IMR-90 (cell line): ENCODE data around the gene KIAA0232. TPM values are rescaled to one million over a fixed set of nuclear protein-coding genes. Genes with fewer than 3 reads are reported as not detected.

Experiments used
- ATAC-seq: fragments of 200-7000 bp; cut with Tn5 transposase; 2 replicates; pipeline ENCODE4 v1.9.1; 2020; ENCODE audit warnings: low read depth, mild to moderate bottlenecking, moderate library complexity
- BruUV-seq: library from RNA; stranded (reverse); fragments of 400-500 nt; replicated peaks from 2 replicates; lab custom pipeline; 2021; lab: Mats Ljungman, UMichigan
- CTCF ChIA-PET: fragments of 300-600 bp; formaldehyde crosslinking; extraction: SDS; loops from one replicate; lab custom pipeline; 2021; ENCODE audit warnings: antibody characterized with exemption; lab: Yijun Ruan, JAX
- POLR2A ChIA-PET: fragments of 300-600 bp; sonication (Branson Sonifier 250); formaldehyde crosslinking; loops from one replicate; lab custom pipeline; 2022; ENCODE audit warnings: antibody characterized with exemption; ENCODE audit not compliant: unreplicated experiment; lab: Charles Lee
- DNase-seq: peaks from one replicate; pipeline ENCODE4 v3.0.0; 2013
- H2AFZ ChIP-seq: replicated peaks from 2 replicates; pipeline ENCODE3; 2013; ENCODE audit warnings: low read length, mild to moderate bottlenecking; ENCODE audit not compliant: poor library complexity
- H2AK5ac ChIP-seq: 2 replicates; pipeline ENCODE4 v1.6.1; 2013; ENCODE audit warnings: low read depth, low read length, inconsistent platforms
- H2AK9ac ChIP-seq: replicated peaks from 2 replicates; pipeline ENCODE3; 2013; ENCODE audit warnings: mild to moderate bottlenecking, low read depth, low read length, moderate library complexity; ENCODE audit not compliant: poor library complexity
- H2BK120ac ChIP-seq: 2 replicates; pipeline ENCODE4 v1.6.1; 2013; ENCODE audit warnings: low read depth, low read length, inconsistent platforms
- H2BK15ac ChIP-seq: 3 replicates; pipeline ENCODE4 v1.6.1; 2013; ENCODE audit warnings: low read depth, low read length, inconsistent platforms
- H2BK20ac ChIP-seq: 2 replicates; pipeline ENCODE4 v1.6.1; 2013; ENCODE audit warnings: low read depth, mild to moderate bottlenecking, inconsistent platforms, low read length, moderate library complexity
- H2BK5ac ChIP-seq: 2 replicates; pipeline ENCODE4 v1.6.1; 2013; ENCODE audit warnings: mild to moderate bottlenecking, low read depth, low read length, inconsistent platforms; ENCODE audit not compliant: poor library complexity, severe bottlenecking
- H3K14ac ChIP-seq: replicated peaks from 2 replicates; pipeline ENCODE4 v1.6.1; 2013; ENCODE audit warnings: low read depth, low read length, inconsistent platforms
- H3K18ac ChIP-seq: 2 replicates; pipeline ENCODE4 v1.6.1; 2013; ENCODE audit warnings: low read depth, low read length, control low read depth
- H3K23ac ChIP-seq: 2 replicates; pipeline ENCODE4 v1.6.1; 2013; ENCODE audit warnings: low read depth, low read length, inconsistent platforms
- H3K27ac ChIP-seq: 2 replicates; pipeline ENCODE4 v1.5.1; 2013; ENCODE audit warnings: mild to moderate bottlenecking, control low read depth, low read length; ENCODE audit not compliant: insufficient read depth
- H3K27me3 ChIP-seq: 2 replicates; pipeline ENCODE4 v1.6.1; 2013; ENCODE audit warnings: low read length; ENCODE audit not compliant: control insufficient read depth, insufficient read depth
- H3K36me3 ChIP-seq: 2 replicates; pipeline ENCODE4 v1.6.1; 2013; ENCODE audit warnings: low read length, mixed read lengths; ENCODE audit not compliant: control insufficient read depth, insufficient read depth
- H3K4ac ChIP-seq: 2 replicates; pipeline ENCODE4 v1.6.1; 2013; ENCODE audit warnings: low read depth, low read length, inconsistent platforms
- H3K4me1 ChIP-seq: 2 replicates; pipeline ENCODE4 v1.6.1; 2013; ENCODE audit warnings: low read length, mixed read lengths; ENCODE audit not compliant: control insufficient read depth, insufficient read depth
- H3K4me2 ChIP-seq: 2 replicates; pipeline ENCODE4 v1.6.1; 2013; ENCODE audit warnings: low read depth, mild to moderate bottlenecking, control low read depth, low read length, moderate library complexity
- H3K4me3 ChIP-seq: 2 replicates; pipeline ENCODE4 v1.5.1; 2013; ENCODE audit warnings: low read depth, mild to moderate bottlenecking, control low read depth, low read length, moderate library complexity; ENCODE audit not compliant: insufficient read depth
- H3K56ac ChIP-seq: 2 replicates; pipeline ENCODE4 v1.6.1; 2013; ENCODE audit warnings: low read length, inconsistent platforms; ENCODE audit not compliant: insufficient read depth; ENCODE audit errors: extremely low read depth
- H3K79me1 ChIP-seq, 2 experiments: 2 replicates each; pipeline ENCODE4 v1.6.1; 2013; ENCODE audit warnings: low read length in 2 of 2, inconsistent platforms in 1 of 2, low read depth in 1 of 2
- H3K9ac ChIP-seq: 2 replicates; pipeline ENCODE4 v1.6.1; 2013; ENCODE audit warnings: low read depth, low read length, control low read depth
- H3K9me1 ChIP-seq: 2 replicates; pipeline ENCODE4 v1.6.1; 2013; ENCODE audit warnings: low read length, inconsistent platforms; ENCODE audit not compliant: insufficient read depth
- H3K9me3 ChIP-seq: 2 replicates; pipeline ENCODE4 v1.6.1; 2013; ENCODE audit warnings: low read length; ENCODE audit not compliant: control insufficient read depth, insufficient read depth
- H4K20me1 ChIP-seq: 2 replicates; pipeline ENCODE4 v1.6.1; 2013; ENCODE audit warnings: low read length, inconsistent platforms; ENCODE audit not compliant: insufficient read depth
- H4K5ac ChIP-seq: 2 replicates; pipeline ENCODE4 v1.6.1; 2013; ENCODE audit warnings: mild to moderate bottlenecking, low read depth, low read length, control low read depth
- H4K8ac ChIP-seq, 2 experiments: 2 replicates each; pipeline ENCODE4 v1.6.1; 2013; ENCODE audit warnings: low read depth in 2 of 2, low read length in 2 of 2, control low read depth in 1 of 2, inconsistent platforms in 1 of 2
- H4K91ac ChIP-seq: 2 replicates; pipeline ENCODE4 v1.6.1; 2013; ENCODE audit warnings: low read depth, low read length, inconsistent platforms; ENCODE audit not compliant: insufficient read depth
- BHLHE40 ChIP-seq: fragments of 150-350 bp; IDR thresholded peaks from 2 replicates; pipeline ENCODE4 v1.6.1; 2016; ENCODE audit warnings: mild to moderate bottlenecking, low read depth, low read length
- MAZ ChIP-seq: IDR thresholded peaks from 2 replicates; pipeline ENCODE4 v1.6.1; 2012; ENCODE audit warnings: low read depth, mild to moderate bottlenecking, low read length, improper control_type of control experiment, moderate library complexity, borderline replicate concordance
- POLR2A ChIP-seq: IDR thresholded peaks from 2 replicates; pipeline ENCODE4 v1.6.1; 2012; ENCODE audit warnings: mild to moderate bottlenecking, low read depth, low read length
- RAD21 ChIP-seq: IDR thresholded peaks from 2 replicates; pipeline ENCODE4 v1.6.1; 2012; ENCODE audit warnings: low read length, improper control_type of control experiment
- RFX5 ChIP-seq: IDR thresholded peaks from 2 replicates; pipeline ENCODE4 v1.8.0; 2012; ENCODE audit warnings: low read depth, mild to moderate bottlenecking, low read length, moderate library complexity
- SMC3 ChIP-seq: fragments of 150-350 bp; IDR thresholded peaks from 2 replicates; pipeline ENCODE4 v1.6.1; 2016; ENCODE audit warnings: low read depth, mild to moderate bottlenecking, antibody characterized with exemption, low read length, moderate library complexity
- USF2 ChIP-seq: fragments of 150-350 bp; IDR thresholded peaks from 2 replicates; pipeline ENCODE4 v1.6.1; 2017; ENCODE audit warnings: mild to moderate bottlenecking, antibody characterized with exemption, low read length, low read depth
- WGBS, 2 experiments: methylation state at CpG; one replicate each; pipeline versions ENCODE4 v1.1.5 to v1.1.7; 2013; ENCODE audit warnings: missing lambda C conversion rate in 2 of 2; ENCODE audit not compliant: insufficient read length in 1 of 2; ENCODE audit errors: extremely low coverage in 2 of 2; 5-methylcytosine and 5-hydroxymethylcytosine counted together
- dilution Hi-C: fragments of 300-500 bp; cut with HindIII; formaldehyde crosslinking; loops from one replicate; pipeline ENCODE4 v1.14.3; 2018; ENCODE audit warnings: low sequenced_read_pairs; ENCODE audit not compliant: unreplicated experiment
- in situ Hi-C: fragments of 300-500 bp; cut with MboI; formaldehyde crosslinking; loops from 3 replicates; pipeline ENCODE4 v1.14.3; 2019; ENCODE audit warnings: low sequenced_read_pairs, inconsistent platforms, mixed read lengths
- intact Hi-C: fragments of 100-400 bp; cut with micrococcal nuclease; formaldehyde crosslinking; loops from 2 replicates; pipeline ENCODE4 v1.10.0; 2022
- polyA plus RNA-seq, 3 experiments: library from polyadenylated mRNA; depleted of rRNA; stranded (reverse); fragments of >200 nt; gene quantifications; 2 replicates each; pipeline ENCODE4 v1.2.3, GENCODE V29; 2012; ENCODE audit warnings: low replicate concordance in 1 of 3
- total RNA-seq: library from RNA; depleted of rRNA; stranded (reverse); fragments of >200 nt; gene quantifications from 2 replicates; pipeline ENCODE4 v1.2.3, GENCODE V29; 2012

Gene KIAA0232
- total and polyA plus RNA-seq, 2 of the 4 experiments (the other 2 are of a cell fraction) = 6.8 to 19.5 TPM

DNA sequence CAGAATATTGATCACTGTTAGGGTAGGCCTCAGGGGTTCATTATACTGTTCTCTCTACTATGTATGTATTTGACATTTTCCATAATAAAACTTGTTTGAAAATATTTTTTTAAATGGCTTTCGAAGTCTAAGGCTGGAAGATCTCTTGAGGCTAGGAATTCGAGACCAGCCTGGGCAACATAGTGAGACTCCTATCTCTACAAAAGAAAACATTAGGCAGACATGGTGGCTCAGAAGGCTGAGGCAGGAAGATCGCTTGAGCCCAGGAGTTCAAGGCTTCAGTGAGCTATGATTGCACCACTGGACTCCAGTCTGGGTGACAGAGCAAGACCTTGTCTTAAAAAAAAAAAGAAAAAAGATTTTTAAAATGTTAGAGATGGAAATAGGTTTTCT is 111.6 kb downstream of the KIAA0232 start:
- ChIA-PET CTCF (interaction anchor here (0.6 kb wide), 1 partner anchor 92 kb away, joined by 5 read pairs; no protein-coding TSS in a partner anchor), POLR2A (no interaction called here)
- peak overlapping the region; percentile 39; the same call in 1 of the 2 replicates for H2BK20ac ChIP-seq
- H3K4me3 ChIP-seq = no peak overlapping the region
- H2BK120ac ChIP-seq = peak overlapping the region; percentile 49; the same call in 1 of the 2 replicates
- H3K9ac ChIP-seq = no peak overlapping the region
- no peak overlapping the region for H3K23ac ChIP-seq
- no peak overlapping the region for H2AK5ac ChIP-seq
- peak overlapping the region; percentile 95 for H2BK5ac ChIP-seq
- BruUV-seq = no TSS peak
- DNase-seq = no peak
- no peak overlapping the region; a peak in 2 of 4 replicates for H4K8ac ChIP-seq
- H2BK15ac ChIP-seq = no peak overlapping the region; the same call in 2 of the 3 replicates
- no peaks in the 10 kb centered on the region for H3K79me1 ChIP-seq
- whole genome bisulfite sequencing, 2 experiments = no CpG with 5 or more reads among the region's 3 CpGs
- H3K14ac ChIP-seq = no peak overlapping the region
- H3K36me3 ChIP-seq = no peaks in the 10 kb centered on the region
- H3K27ac ChIP-seq = peak overlapping the region; percentile 70; the same call in 1 of the 2 replicates
- no peak overlapping the region for H3K56ac ChIP-seq
- H3K9me1 ChIP-seq = peaks cover 5% of the 10 kb centered on the region; the same call in 1 of the 2 replicates
- TF ChIP-seq USF2 (no peak), BHLHE40 (no peak), RFX5 (no peak), MAZ (no peak), RAD21 (no peak), SMC3 (no peak), POLR2A (no peak)
- no peak for ATAC-seq
- no peak overlapping the region; the same call in 1 of the 2 replicates for H4K5ac ChIP-seq
- no peak overlapping the region for H3K4me2 ChIP-seq
- no peaks in the 10 kb centered on the region for H3K27me3 ChIP-seq
- peak overlapping the region; percentile 87 for H3K18ac ChIP-seq
- no peaks in the 10 kb centered on the region for H3K9me3 ChIP-seq
- peak overlapping the region; percentile 48; the same call in 1 of the 2 replicates for H3K4ac ChIP-seq
- no peaks in the 10 kb centered on the region for H4K20me1 ChIP-seq
- 0 out of 2 replicates have a peak overlapping the region, but pooled peaks have one; percentile 21 for H4K91ac ChIP-seq
- no peak overlapping the region for H2AK9ac ChIP-seq
- no peak overlapping the region for H2AFZ ChIP-seq
- in situ Hi-C loops = no loop called here
- intact Hi-C loops = loop anchor here (5.0 kb wide), 1 partner anchor 93 kb away; no protein-coding TSS in a partner anchor
- peaks cover 24% of the 10 kb centered on the region for H3K4me1 ChIP-seq
- dilution Hi-C loops = no loop called here
